ENCODE data around the gene PDE11A. TPM values are rescaled to one million over a fixed set of nuclear protein-coding genes. Genes with fewer than 3 reads are reported as not detected.

The PDE11A gene
- total and polyA plus RNA-seq, 2 donors from 2014 or later, result 0.58 to 0.82 TPM

DNA sequence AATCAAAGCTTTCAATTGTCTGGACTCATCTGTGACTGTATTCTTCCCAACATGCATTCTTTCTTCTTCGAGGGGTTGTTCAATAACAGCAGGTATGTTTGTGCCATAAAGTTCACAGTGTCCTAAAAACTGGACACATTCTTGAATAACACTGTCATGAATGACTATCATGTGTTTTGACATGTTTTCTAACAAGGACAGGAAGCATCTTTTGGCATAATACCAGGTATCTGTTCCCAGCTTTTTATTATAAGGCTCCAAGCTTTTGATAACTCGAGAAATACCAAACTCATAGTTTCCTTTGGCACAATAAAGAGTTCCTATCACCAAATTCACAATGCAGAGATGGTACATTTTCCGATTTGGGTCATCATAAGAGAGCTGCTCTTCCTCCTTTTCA lies 455.8 kb downstream of the PDE11A start:
- H3K4me1 ChIP-seq (ENCODE audit: control insufficient read depth in 2 of 3, insufficient read depth in 2 of 3, low read depth in 1 of 3, low read length in 3 of 3), result peaks cover 0 to 4% (median 0%) of the 10 kb centered on the region in 3 donors
- H3K4me3 ChIP-seq (ENCODE audit: low read length in 3 of 3), result no peak overlapping the region
- FAIRE-seq, result no peak
- no peaks in the 10 kb centered on the region for H3K36me3 ChIP-seq (ENCODE audit: control insufficient read depth in 2 of 3, insufficient read depth in 3 of 3, low read length in 3 of 3)
- no peak for DNase-seq
- TF ChIP-seq, protein P1, sequence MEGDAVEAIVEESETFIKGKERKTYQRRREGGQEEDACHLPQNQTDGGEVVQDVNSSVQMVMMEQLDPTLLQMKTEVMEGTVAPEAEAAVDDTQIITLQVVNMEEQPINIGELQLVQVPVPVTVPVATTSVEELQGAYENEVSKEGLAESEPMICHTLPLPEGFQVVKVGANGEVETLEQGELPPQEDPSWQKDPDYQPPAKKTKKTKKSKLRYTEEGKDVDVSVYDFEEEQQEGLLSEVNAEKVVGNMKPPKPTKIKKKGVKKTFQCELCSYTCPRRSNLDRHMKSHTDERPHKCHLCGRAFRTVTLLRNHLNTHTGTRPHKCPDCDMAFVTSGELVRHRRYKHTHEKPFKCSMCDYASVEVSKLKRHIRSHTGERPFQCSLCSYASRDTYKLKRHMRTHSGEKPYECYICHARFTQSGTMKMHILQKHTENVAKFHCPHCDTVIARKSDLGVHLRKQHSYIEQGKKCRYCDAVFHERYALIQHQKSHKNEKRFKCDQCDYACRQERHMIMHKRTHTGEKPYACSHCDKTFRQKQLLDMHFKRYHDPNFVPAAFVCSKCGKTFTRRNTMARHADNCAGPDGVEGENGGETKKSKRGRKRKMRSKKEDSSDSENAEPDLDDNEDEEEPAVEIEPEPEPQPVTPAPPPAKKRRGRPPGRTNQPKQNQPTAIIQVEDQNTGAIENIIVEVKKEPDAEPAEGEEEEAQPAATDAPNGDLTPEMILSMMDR (IDR thresholded peaks at IDR 0.05; ENCODE audit: borderline replicate concordance, extremely low read depth, insufficient read depth), result no peak
- no peak overlapping the region for H3K27ac ChIP-seq (ENCODE audit: low read depth in 2 of 2, low read length in 2 of 2)
- H3K9me3 ChIP-seq (ENCODE audit: control insufficient read depth in 2 of 3, insufficient read depth in 1 of 3, low read length in 3 of 3), result peaks cover 0 to 4% (median 0%) of the 10 kb centered on the region in 3 donors
- H3K27me3 ChIP-seq (ENCODE audit: control insufficient read depth, insufficient read depth, low read length), result no peaks in the 10 kb centered on the region
- H3K9ac ChIP-seq (ENCODE audit: low read length in 3 of 3), result no peak overlapping the region
- intact Hi-C loops (cut with DNase I), result no loop called here

DNA sequence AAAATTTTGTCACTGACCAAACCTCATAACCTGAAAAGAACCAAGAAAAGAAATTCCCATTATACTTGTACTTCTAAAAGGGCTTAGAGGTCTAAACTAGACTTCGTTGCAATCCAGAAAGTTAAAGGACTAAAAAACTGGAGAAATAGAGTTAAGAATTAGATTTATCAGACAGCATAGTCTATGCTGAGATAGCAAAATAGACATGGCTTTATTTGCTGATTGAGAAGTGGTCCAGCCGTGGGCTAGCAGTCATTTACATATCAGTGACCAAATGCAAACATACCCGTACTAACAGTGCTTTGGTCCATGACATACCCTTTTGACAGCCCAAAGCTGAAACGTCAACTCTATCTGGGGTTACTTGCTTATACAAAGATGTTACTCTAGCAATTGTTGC lies 456.5 kb downstream of the PDE11A start:
- no peak for DNase-seq
- H3K27ac ChIP-seq (ENCODE audit: low read depth in 2 of 2, low read length in 2 of 2), result no peak overlapping the region
- H3K4me1 ChIP-seq (ENCODE audit: control insufficient read depth in 2 of 3, insufficient read depth in 2 of 3, low read depth in 1 of 3, low read length in 3 of 3), result peaks cover 0 to 4% (median 0%) of the 10 kb centered on the region in 3 donors
- intact Hi-C loops (cut with DNase I), result no loop called here
- H3K9me3 ChIP-seq (ENCODE audit: control insufficient read depth in 2 of 3, insufficient read depth in 1 of 3, low read length in 3 of 3), result peaks cover 0 to 4% (median 0%) of the 10 kb centered on the region in 3 donors
- H3K9ac ChIP-seq (ENCODE audit: low read length in 3 of 3), result no peak overlapping the region
- H3K4me3 ChIP-seq (ENCODE audit: low read length in 3 of 3), result no peak overlapping the region
- TF ChIP-seq, protein P1 (IDR thresholded peaks at IDR 0.05; ENCODE audit: borderline replicate concordance, extremely low read depth, insufficient read depth), result no peak
- no peaks in the 10 kb centered on the region for H3K36me3 ChIP-seq (ENCODE audit: control insufficient read depth in 2 of 3, insufficient read depth in 3 of 3, low read length in 3 of 3)
- no peaks in the 10 kb centered on the region for H3K27me3 ChIP-seq (ENCODE audit: control insufficient read depth, insufficient read depth, low read length)
- FAIRE-seq, result no peak

DNA sequence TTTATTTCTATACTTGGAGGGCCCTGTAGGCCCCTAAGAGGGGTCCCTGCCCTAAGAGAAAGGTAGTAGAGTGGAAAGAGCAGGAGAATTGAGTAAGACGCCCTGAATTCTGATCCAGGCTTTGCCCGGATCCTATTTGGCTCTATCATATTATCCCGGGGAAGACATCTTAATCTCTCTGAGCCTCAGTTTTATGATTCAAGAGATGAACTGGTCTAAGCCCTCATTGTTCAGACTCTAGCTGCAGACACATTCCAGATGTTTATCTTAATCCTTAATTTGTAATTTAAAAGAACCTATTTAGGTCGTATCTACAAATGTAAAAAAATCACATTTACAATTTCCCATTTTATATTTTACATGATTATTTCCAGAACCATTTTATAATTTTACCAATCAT lies 459.9 kb downstream of the PDE11A start:
- Histone ChIP-seq H3K4me3 (ENCODE audit: low read length in 3 of 3) (no peak overlapping the region), H3K9ac (ENCODE audit: low read length in 3 of 3) (no peak overlapping the region), H3K9me3 (ENCODE audit: control insufficient read depth in 2 of 3, insufficient read depth in 1 of 3, low read length in 3 of 3) (peaks cover 0 to 4% (median 0%) of the 10 kb centered on the region in 3 donors), H3K27ac (ENCODE audit: low read depth in 2 of 2, low read length in 2 of 2) (no peak overlapping the region), H3K4me1 (ENCODE audit: control insufficient read depth in 2 of 3, insufficient read depth in 2 of 3, low read depth in 1 of 3, low read length in 3 of 3) (no peaks in the 10 kb centered on the region), H3K27me3 (ENCODE audit: control insufficient read depth, insufficient read depth, low read length) (no peaks in the 10 kb centered on the region), H3K36me3 (ENCODE audit: control insufficient read depth in 2 of 3, insufficient read depth in 3 of 3, low read length in 3 of 3) (no peaks in the 10 kb centered on the region)
- FAIRE-seq, result peak; percentile 8
- intact Hi-C loops (cut with DNase I), result no loop called here
- TF ChIP-seq, protein P1 (IDR thresholded peaks at IDR 0.05; ENCODE audit: borderline replicate concordance, extremely low read depth, insufficient read depth), result no peak
- no peak for DNase-seq

DNA sequence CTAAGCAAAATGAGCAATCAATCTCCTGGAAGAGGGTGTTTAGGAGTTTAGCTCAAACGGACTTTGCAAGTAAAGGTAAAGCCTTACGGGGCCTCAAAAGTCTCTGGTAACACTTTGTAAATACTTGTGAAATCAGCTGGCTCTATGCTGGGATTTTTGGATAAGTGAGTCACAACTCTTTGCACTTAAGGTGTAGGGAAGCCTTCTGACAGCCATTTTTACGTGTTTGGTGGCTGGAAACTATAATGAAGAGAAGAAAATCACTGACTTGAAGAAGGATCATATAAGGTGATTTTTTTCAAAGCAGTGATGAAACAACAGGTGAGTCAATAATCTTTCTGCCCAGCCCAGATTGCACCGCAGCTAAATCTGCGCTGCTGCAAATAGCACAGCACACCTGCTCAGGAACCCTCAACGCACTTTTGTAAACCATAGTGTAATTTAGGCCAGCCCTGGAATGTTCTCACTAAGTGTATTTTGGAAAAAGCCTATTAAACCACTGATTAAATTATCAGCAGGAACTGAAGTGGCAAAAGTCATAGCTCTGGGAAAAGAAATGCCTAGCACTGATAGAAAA lies 461.2 kb downstream of the PDE11A start:
- H3K9me3 ChIP-seq (ENCODE audit: control insufficient read depth in 2 of 3, insufficient read depth in 1 of 3, low read length in 3 of 3), result peaks cover 0 to 4% (median 0%) of the 10 kb centered on the region in 3 donors
- FAIRE-seq (no peak), DNase-seq (no peak)
- no peak overlapping the region for H3K27ac ChIP-seq (ENCODE audit: low read depth in 2 of 2, low read length in 2 of 2)
- no peaks in the 10 kb centered on the region for H3K27me3 ChIP-seq (ENCODE audit: control insufficient read depth, insufficient read depth, low read length)
- intact Hi-C loops (cut with DNase I), result no loop called here
- no peaks in the 10 kb centered on the region for H3K36me3 ChIP-seq (ENCODE audit: control insufficient read depth in 2 of 3, insufficient read depth in 3 of 3, low read length in 3 of 3)
- H3K9ac ChIP-seq (ENCODE audit: low read length in 3 of 3), result no peak overlapping the region
- TF ChIP-seq, protein P1 (IDR thresholded peaks at IDR 0.05; ENCODE audit: borderline replicate concordance, extremely low read depth, insufficient read depth), result no peak
- no peaks in the 10 kb centered on the region for H3K4me1 ChIP-seq (ENCODE audit: control insufficient read depth in 2 of 3, insufficient read depth in 2 of 3, low read depth in 1 of 3, low read length in 3 of 3)
- H3K4me3 ChIP-seq (ENCODE audit: low read length in 3 of 3), result no peak overlapping the region

Data from kidney (tissue), 14 donors.